Vagina (tissue), 2 donors: ENCODE measurements around the gene RPS6KB2.

Experiments used
- CTCF ChIP-seq, 3 experiments: fragments of 450-650 bp in 2 of 3; fragments of 200-600 bp in 1 of 3; sonication (generic) in 1 of 3; IDR thresholded peaks; one replicate each; pipeline ENCODE4 v1.5.1; 2017 to 2019; ENCODE audit warnings: antibody characterized with exemption in 3 of 3, mild to moderate bottlenecking in 2 of 3, moderate library complexity in 2 of 3
- POLR2A ChIP-seq, 2 donors: fragments of 450-650 bp; IDR thresholded peaks; one replicate each; pipeline ENCODE4 v1.6.1; 2017; ENCODE audit warnings: antibody characterized with exemption in 2 of 2, mild to moderate bottlenecking in 2 of 2, moderate library complexity in 2 of 2

GRCh38 chr11:67406420-67406968 is 21.8 kb upstream of the RPS6KB2 start:
- no peak for TF ChIP-seq POLR2A (IDR thresholded peaks at IDR 0.05)
- TF ChIP-seq CTCF (IDR thresholded peaks at IDR 0.05): no peak
